ENCODE data around the gene SOD3. TPM values are rescaled to one million over a fixed set of nuclear protein-coding genes. Genes with fewer than 3 reads are reported as not detected.

SOD3 gene
- total and polyA plus RNA-seq, 4 donors: 35.7 to 101 (median 53.9) TPM

DNA sequence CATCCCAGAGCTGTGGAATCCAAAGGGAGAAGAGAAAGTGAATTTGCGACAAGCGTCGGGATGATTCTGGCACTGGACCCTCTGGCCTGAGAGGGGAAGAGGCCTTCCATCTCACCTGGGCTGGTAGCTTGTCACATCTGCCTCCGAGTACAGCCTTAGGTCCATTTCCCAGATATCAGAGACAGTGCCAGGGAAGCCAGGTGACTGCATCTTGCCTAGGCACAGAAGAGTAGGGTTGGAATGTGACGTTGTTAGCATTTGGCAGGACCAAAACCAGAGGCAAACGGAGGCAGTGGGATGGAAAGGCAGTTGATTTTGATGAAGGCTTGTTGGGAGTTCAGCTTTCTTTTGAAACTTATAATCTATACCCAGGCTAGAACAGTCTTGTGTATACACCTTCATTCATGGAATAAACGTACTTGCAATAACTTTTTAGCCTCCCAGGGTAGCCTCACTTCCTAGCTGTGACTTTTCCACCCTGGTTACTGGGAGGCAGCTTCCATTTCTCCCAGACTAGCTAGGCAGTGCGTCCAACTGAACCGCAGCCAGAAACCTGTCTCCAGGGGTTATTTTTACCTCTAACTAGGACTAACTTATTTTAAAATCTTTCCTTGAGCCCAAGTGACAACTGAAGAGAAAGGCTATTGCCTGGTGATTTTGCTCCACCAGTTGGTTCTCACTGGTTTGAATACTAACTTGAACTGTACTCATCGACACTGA is 5.9 kb downstream of the SOD3 start:
- H3K9me3 ChIP-seq (ENCODE audit: control insufficient read depth in 4 of 4, insufficient read depth in 3 of 4, low read length in 3 of 4): peaks cover 0 to 7% (median 0%) of the 10 kb centered on the region in 4 donors
- peaks cover 0 to 29% (median 0%) of the 10 kb centered on the region in 3 donors for H3K27me3 ChIP-seq (ENCODE audit: control insufficient read depth in 3 of 3, insufficient read depth in 3 of 3, low read length in 2 of 3)
- H3K9ac ChIP-seq (ENCODE audit: insufficient read depth in 1 of 2, low read length in 2 of 2): peak overlapping the region in 1 of 2 donors; percentile 67
- no peak overlapping the region for H3K4me3 ChIP-seq
- TF ChIP-seq, protein P1, sequence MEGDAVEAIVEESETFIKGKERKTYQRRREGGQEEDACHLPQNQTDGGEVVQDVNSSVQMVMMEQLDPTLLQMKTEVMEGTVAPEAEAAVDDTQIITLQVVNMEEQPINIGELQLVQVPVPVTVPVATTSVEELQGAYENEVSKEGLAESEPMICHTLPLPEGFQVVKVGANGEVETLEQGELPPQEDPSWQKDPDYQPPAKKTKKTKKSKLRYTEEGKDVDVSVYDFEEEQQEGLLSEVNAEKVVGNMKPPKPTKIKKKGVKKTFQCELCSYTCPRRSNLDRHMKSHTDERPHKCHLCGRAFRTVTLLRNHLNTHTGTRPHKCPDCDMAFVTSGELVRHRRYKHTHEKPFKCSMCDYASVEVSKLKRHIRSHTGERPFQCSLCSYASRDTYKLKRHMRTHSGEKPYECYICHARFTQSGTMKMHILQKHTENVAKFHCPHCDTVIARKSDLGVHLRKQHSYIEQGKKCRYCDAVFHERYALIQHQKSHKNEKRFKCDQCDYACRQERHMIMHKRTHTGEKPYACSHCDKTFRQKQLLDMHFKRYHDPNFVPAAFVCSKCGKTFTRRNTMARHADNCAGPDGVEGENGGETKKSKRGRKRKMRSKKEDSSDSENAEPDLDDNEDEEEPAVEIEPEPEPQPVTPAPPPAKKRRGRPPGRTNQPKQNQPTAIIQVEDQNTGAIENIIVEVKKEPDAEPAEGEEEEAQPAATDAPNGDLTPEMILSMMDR (IDR thresholded peaks at IDR 0.05; ENCODE audit: control extremely low read depth, extremely low read depth): no peak
- no peak for ATAC-seq (ENCODE audit: insufficient read depth, low FRiP score)
- DNase-seq: no peak
- H3K4me1 ChIP-seq (ENCODE audit: control insufficient read depth in 5 of 5, insufficient read depth in 5 of 5, low read length in 5 of 5): peaks cover 0 to 40% (median 16%) of the 10 kb centered on the region in 5 donors
- H3K36me3 ChIP-seq (ENCODE audit: control insufficient read depth in 4 of 4, insufficient read depth in 4 of 4, low read length in 4 of 4): no peaks in the 10 kb centered on the region
- no peak overlapping the region for H3K27ac ChIP-seq (ENCODE audit: low read depth in 1 of 2, low read length in 1 of 2)
- WGBS, 2 donors: 78 to 91% methylated on average over 10 of the region's 10 CpGs

DNA sequence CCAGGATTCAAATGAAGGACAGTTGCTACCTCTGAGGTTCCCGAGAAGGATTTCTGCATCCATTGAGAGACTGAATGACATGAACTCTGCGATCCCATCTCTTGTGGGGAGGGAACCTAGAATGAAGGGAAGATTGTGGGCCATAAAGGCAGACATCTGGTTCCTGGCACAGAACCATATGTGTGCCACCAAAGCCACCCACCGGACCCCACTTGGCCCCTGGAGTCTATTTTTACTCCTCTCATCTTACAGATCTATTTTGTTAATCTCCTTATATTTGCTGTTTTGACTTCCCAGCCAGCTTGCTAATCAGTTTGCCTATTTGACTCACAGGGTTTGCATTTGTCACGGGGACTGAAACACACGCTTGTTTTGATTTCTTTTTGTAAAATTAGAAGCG is 7.3 kb downstream of the SOD3 start:
- DNase-seq: no peak
- TF ChIP-seq, protein P1 (IDR thresholded peaks at IDR 0.05; ENCODE audit: control extremely low read depth, extremely low read depth): no peak
- WGBS, 2 donors: 89 to 92% methylated on average over 6 of the region's 6 CpGs
- peaks cover 0 to 40% (median 16%) of the 10 kb centered on the region in 5 donors for H3K4me1 ChIP-seq (ENCODE audit: control insufficient read depth in 5 of 5, insufficient read depth in 5 of 5, low read length in 5 of 5)
- no peak for ATAC-seq (ENCODE audit: insufficient read depth, low FRiP score)
- H3K27me3 ChIP-seq (ENCODE audit: control insufficient read depth in 3 of 3, insufficient read depth in 3 of 3, low read length in 2 of 3): peaks cover 0 to 29% (median 0%) of the 10 kb centered on the region in 3 donors
- H3K9me3 ChIP-seq (ENCODE audit: control insufficient read depth in 4 of 4, insufficient read depth in 3 of 4, low read length in 3 of 4): peaks cover 0 to 7% (median 0%) of the 10 kb centered on the region in 4 donors
- no peak overlapping the region for H3K4me3 ChIP-seq
- H3K36me3 ChIP-seq (ENCODE audit: control insufficient read depth in 4 of 4, insufficient read depth in 4 of 4, low read length in 4 of 4): no peaks in the 10 kb centered on the region
- no peak overlapping the region for H3K27ac ChIP-seq (ENCODE audit: low read depth in 1 of 2, low read length in 1 of 2)
- H3K9ac ChIP-seq (ENCODE audit: insufficient read depth in 1 of 2, low read length in 2 of 2): no peak overlapping the region

DNA sequence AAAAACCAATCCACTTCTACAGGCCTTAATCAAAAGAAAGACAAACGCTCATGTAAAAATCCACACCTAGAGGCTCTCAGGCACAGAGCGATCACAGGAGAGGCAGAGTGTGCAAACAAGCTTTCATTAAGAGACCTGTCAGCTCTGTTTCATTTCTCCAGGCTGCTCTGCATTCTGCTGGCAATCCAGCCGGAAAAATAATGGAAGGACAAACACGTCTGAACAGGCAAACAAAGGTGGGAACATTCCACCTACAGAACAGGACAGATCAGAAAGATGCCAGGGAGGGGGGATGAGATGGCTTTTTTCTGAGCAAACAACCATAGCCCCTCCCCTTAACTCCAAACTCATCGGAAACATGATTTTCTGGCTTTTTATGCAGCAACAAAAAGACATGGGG is 9.7 kb downstream of the SOD3 start:
- peaks cover 0 to 8% (median 3%) of the 10 kb centered on the region in 4 donors for H3K36me3 ChIP-seq (ENCODE audit: control insufficient read depth in 4 of 4, insufficient read depth in 4 of 4, low read length in 4 of 4)
- DNase-seq (peak in 2 of 3 donors; percentile 37 to 40), ATAC-seq (ENCODE audit: insufficient read depth, low FRiP score) (no peak)
- peaks cover 0 to 39% (median 16%) of the 10 kb centered on the region in 5 donors for H3K4me1 ChIP-seq (ENCODE audit: control insufficient read depth in 5 of 5, insufficient read depth in 5 of 5, low read length in 5 of 5)
- no peak overlapping the region for H3K4me3 ChIP-seq
- no peak overlapping the region for H3K27ac ChIP-seq (ENCODE audit: low read depth in 1 of 2, low read length in 1 of 2)
- peaks cover 0 to 15% (median 0%) of the 10 kb centered on the region in 3 donors for H3K27me3 ChIP-seq (ENCODE audit: control insufficient read depth in 3 of 3, insufficient read depth in 3 of 3, low read length in 2 of 3)
- WGBS, 2 donors: 72 to 84% methylated on average over 5 of the region's 5 CpGs
- H3K9me3 ChIP-seq (ENCODE audit: control insufficient read depth in 4 of 4, insufficient read depth in 3 of 4, low read length in 3 of 4): no peaks in the 10 kb centered on the region
- TF ChIP-seq, protein P1 (IDR thresholded peaks at IDR 0.05; ENCODE audit: control extremely low read depth, extremely low read depth): no peak
- H3K9ac ChIP-seq (ENCODE audit: insufficient read depth in 1 of 2, low read length in 2 of 2): no peak overlapping the region
